ENCODE measurements around the gene GAREM1. TPM values are rescaled to one million over a fixed set of nuclear protein-coding genes. Genes with fewer than 3 reads are reported as not detected.

Gene GAREM1
- polyA plus RNA-seq, 1 of the 3 experiments (the other 2 are of a cell fraction) = 2.8 TPM

- Histone ChIP-seq H3K36me3 (replicated peaks in 1 of 2; ENCODE audit: control insufficient read depth in 1 of 2, insufficient read depth in 2 of 2, low read length in 1 of 2) (no peaks in the 10 kb centered on the region), H4K20me1 (ENCODE audit: insufficient read depth) (no peaks in the 10 kb centered on the region), H2AFZ (ENCODE audit: low read depth) (no peak overlapping the region), H3K4me2 (no peak overlapping the region), H3K9ac (no peak overlapping the region), H3K9me2 (no peaks in the 10 kb centered on the region), H3K9me3 (no peaks in the 10 kb centered on the region), H3K27ac (ENCODE audit: low read depth in 2 of 2, low read length in 1 of 2) (no peak overlapping the region), H3K4me1 (ENCODE audit: control insufficient read depth in 1 of 2, insufficient read depth in 2 of 2, low read depth in 1 of 2, low read length in 1 of 2) (peaks cover 0 to 3% of the 10 kb centered on the region in 2 experiments; a peak in 2 of 4 replicates), H3K4me3 (ENCODE audit: low read depth in 2 of 2, low read length in 1 of 2) (no peak overlapping the region), H3F3A (replicated peaks; ENCODE audit: insufficient read depth) (no peaks in the 10 kb centered on the region), H3K79me2 (ENCODE audit: insufficient read depth) (peaks cover under 1% of the 10 kb centered on the region), H3K27me3 (ENCODE audit: insufficient read depth) (no peaks in the 10 kb centered on the region)
- POLR2A ChIA-PET = no interaction called here
- CTCF ChIA-PET = interaction anchor here (1.0 to 1.8 kb wide), 3 partner anchors 21 to 157 kb away, joined by 5 to 6 read pairs (median 5); no protein-coding TSS in a partner anchor
- no peak for TF ChIP-seq ELF1 (IDR thresholded peaks at IDR 0.05)
- TF ChIP-seq GABPA (IDR thresholded peaks at IDR 0.05; ENCODE audit: low read depth) = no peak
- TF ChIP-seq ZBTB33 (IDR thresholded peaks at IDR 0.05; ENCODE audit: borderline replicate concordance, low read depth) = no peak
- 44% methylated on average over 3 of the region's 3 CpGs for WGBS (ENCODE audit: low lambda C conversion rate)
- no peak for DNase-seq
Measured at GRCh38 chr18:32446780-32447179, 23.9 kb downstream of the GAREM1 start.

GRCh38 chr18:32445846-32446245, 24.8 kb downstream of the GAREM1 start:
- DNase-seq = no peak
- Histone ChIP-seq H3K79me2 (ENCODE audit: insufficient read depth) (peaks cover 10% of the 10 kb centered on the region; the same call in 1 of the 2 replicates), H3K4me2 (no peak overlapping the region), H2AFZ (ENCODE audit: low read depth) (no peak overlapping the region), H3K9me2 (no peaks in the 10 kb centered on the region), H3K9ac (no peak overlapping the region), H3K36me3 (replicated peaks in 1 of 2; ENCODE audit: control insufficient read depth in 1 of 2, insufficient read depth in 2 of 2, low read length in 1 of 2) (no peaks in the 10 kb centered on the region), H4K20me1 (ENCODE audit: insufficient read depth) (0 out of 2 replicates have a peak, but pooled peaks cover 3% of the 10 kb centered on the region), H3K4me3 (ENCODE audit: low read depth in 2 of 2, low read length in 1 of 2) (no peak overlapping the region), H3K27ac (ENCODE audit: low read depth in 2 of 2, low read length in 1 of 2) (no peak overlapping the region), H3K9me3 (no peaks in the 10 kb centered on the region), H3F3A (replicated peaks; ENCODE audit: insufficient read depth) (no peaks in the 10 kb centered on the region), H3K4me1 (ENCODE audit: control insufficient read depth in 1 of 2, insufficient read depth in 2 of 2, low read depth in 1 of 2, low read length in 1 of 2) (peaks cover 0 to 3% of the 10 kb centered on the region in 2 experiments; a peak in 2 of 4 replicates), H3K27me3 (ENCODE audit: insufficient read depth) (no peaks in the 10 kb centered on the region)
- TF ChIP-seq JUND (IDR thresholded peaks at IDR 0.05) (no peak), RCOR1 (IDR thresholded peaks at IDR 0.05; ENCODE audit: low read length) (peak; percentile 65; the same call in 1 of the 2 replicates), EZH2phosphoT487 (IDR thresholded peaks at IDR 0.05; ENCODE audit: borderline replicate concordance, low read depth) (no peak), YY1 (IDR thresholded peaks at IDR 0.05; ENCODE audit: low read depth) (no peak), NFIC (IDR thresholded peaks at IDR 0.05; ENCODE audit: borderline replicate concordance) (no peak), ELF1 (IDR thresholded peaks at IDR 0.05) (no peak), USF2 (IDR thresholded peaks at IDR 0.05; ENCODE audit: borderline replicate concordance, low read depth, low read length) (no peak), EP300 (IDR thresholded peaks at IDR 0.05; ENCODE audit: borderline replicate concordance in 1 of 2, low read depth in 1 of 2, low read length in 1 of 2) (peak in 1 of 2 experiments; percentile 44; a peak in 1 of 4 replicates), RXRA (IDR thresholded peaks at IDR 0.05; ENCODE audit: borderline replicate concordance, low read depth) (no peak)
- 100% methylated on average over 1 of the region's 1 CpG for WGBS (ENCODE audit: low lambda C conversion rate)
- CTCF ChIA-PET = interaction anchor here (1.0 to 1.8 kb wide), 4 partner anchors 22 to 174 kb away, joined by 4 to 6 read pairs (median 5); no protein-coding TSS in a partner anchor
- POLR2A ChIA-PET = no interaction called here
